ENCODE data around the gene MTHFR. TPM values are rescaled to one million over a fixed set of nuclear protein-coding genes. Genes with fewer than 3 reads are reported as not detected.

Gene MTHFR
- total and polyA plus RNA-seq, 2 of the 8 experiments (the other 6 are each of a cell fraction or from before 2014, with no cell fraction given) = 8.7 to 18.5 TPM

DNA sequence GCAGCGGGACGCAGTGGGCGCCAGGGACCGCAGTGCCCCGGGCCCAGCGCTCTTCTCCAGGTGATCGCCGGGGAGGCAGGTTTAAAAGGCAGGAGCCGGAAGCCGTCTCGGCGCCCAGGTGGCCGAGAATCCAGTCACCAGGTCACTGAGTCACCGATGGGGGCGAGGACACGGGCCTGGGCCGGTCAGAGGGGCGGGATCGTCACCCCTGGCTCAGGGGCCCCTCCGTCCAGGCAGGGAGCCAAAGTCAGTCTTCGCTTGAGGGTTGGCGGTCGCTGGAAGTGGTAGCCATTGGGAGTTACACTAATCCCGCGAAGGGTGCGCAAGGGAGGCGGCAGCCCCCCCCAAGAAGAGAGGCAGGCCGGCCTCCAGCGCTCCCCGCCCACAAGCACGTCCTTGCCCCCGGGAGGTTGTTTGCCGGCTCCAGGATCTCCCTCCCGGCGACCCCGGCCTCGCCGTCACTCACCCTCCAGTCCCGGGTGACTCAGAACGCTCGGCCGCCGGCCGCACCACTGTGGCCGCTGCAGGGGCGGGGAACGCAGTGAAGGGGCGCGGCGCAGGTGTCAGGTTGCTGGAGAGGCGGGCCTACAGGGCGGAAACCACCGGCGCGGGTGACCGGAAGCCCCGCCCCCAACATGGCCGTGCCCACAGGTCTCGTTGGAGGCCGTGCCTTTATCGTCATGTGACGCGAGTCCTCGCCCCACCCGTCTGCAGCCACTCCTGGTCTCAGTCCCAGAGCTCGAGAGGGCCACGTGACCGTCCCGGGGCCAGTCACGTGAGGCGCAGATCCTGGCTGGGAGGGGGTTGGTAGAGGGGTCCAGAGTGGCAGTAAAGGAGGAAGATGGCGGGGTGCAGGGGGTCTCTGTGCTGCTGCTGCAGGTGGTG lies at the start of gene MTHFR, which contains the start of gene CLCN6 (continued):
- TF ChIP-seq RXRA (IDR thresholded peaks at IDR 0.05; ENCODE audit: insufficient read depth, low read depth, low read length) (no peak), KDM4A (IDR thresholded peaks at IDR 0.05; ENCODE audit: low read depth, low read length, severe bottlenecking) (peak; percentile 38), RNF2 (IDR thresholded peaks at IDR 0.05; ENCODE audit: borderline replicate concordance, low read depth, low read length, missing control alignments, poor library complexity, severe bottlenecking) (no peak), ASH2L (IDR thresholded peaks at IDR 0.05; ENCODE audit: low read length) (no peak)
- TF ChIP-seq, protein P1, sequence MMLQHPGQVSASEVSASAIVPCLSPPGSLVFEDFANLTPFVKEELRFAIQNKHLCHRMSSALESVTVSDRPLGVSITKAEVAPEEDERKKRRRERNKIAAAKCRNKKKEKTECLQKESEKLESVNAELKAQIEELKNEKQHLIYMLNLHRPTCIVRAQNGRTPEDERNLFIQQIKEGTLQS (IDR thresholded peaks at IDR 0.05; ENCODE audit: insufficient read depth, low read depth, low read length) = peak; percentile 100

Measured in H1 (cell line).